ENCODE results near the gene IL27RA.

IL27RA gene

DNA sequence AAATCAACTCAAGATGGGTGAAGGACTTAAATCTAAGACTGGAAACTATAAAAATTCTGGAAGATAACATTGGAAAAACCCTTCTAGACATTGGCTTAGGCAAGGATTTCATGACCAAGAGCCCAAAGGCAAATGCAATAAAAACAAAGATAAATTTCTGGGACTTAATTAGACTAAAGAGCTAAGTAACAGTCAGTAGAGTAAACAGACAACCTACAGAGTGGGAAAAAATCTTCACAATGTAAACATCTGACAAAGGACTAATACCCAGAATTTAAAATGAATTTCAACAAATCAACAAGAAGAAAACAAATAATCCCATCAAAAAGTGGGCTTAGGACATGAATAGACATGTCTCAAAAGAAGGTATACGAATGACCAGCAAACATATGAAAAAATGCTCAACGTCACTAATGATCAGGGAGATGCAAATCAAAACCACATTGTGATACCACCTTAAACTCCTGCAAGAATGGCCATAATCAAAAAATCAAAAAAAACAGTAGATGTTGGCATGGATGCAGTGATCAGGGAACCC lies 19.1 kb upstream of the IL27RA start:
- TF ChIP-seq TAF1 (IDR thresholded peaks at IDR 0.05; ENCODE audit: low read depth) (no peak), ZBTB7A (IDR thresholded peaks at IDR 0.05; ENCODE audit: low read depth) (no peak), TCF12 (IDR thresholded peaks at IDR 0.05; ENCODE audit: low read depth) (no peak), EGR1 (IDR thresholded peaks at IDR 0.05) (no peak), REST (IDR thresholded peaks at IDR 0.05; ENCODE audit: low read depth) (no peak), MAX (IDR thresholded peaks at IDR 0.05) (no peak), EP300 (IDR thresholded peaks at IDR 0.05; ENCODE audit: borderline replicate concordance) (no peak), TEAD4 (IDR thresholded peaks at IDR 0.05) (no peak), YY1 (IDR thresholded peaks at IDR 0.05; ENCODE audit: low read depth) (no peak), FOXM1 (IDR thresholded peaks at IDR 0.05; ENCODE audit: borderline replicate concordance, low read depth) (no peak), RAD21 (IDR thresholded peaks at IDR 0.05; ENCODE audit: low read depth) (no peak), CREB1 (IDR thresholded peaks at IDR 0.05; ENCODE audit: low read depth) (no peak), NFIC (IDR thresholded peaks at IDR 0.05) (no peak), CEBPB (IDR thresholded peaks at IDR 0.05) (no peak)
- TF ChIP-seq, protein P1, sequence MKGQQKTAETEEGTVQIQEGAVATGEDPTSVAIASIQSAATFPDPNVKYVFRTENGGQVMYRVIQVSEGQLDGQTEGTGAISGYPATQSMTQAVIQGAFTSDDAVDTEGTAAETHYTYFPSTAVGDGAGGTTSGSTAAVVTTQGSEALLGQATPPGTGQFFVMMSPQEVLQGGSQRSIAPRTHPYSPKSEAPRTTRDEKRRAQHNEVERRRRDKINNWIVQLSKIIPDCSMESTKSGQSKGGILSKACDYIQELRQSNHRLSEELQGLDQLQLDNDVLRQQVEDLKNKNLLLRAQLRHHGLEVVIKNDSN (IDR thresholded peaks at IDR 0.05), result no peak

DNA sequence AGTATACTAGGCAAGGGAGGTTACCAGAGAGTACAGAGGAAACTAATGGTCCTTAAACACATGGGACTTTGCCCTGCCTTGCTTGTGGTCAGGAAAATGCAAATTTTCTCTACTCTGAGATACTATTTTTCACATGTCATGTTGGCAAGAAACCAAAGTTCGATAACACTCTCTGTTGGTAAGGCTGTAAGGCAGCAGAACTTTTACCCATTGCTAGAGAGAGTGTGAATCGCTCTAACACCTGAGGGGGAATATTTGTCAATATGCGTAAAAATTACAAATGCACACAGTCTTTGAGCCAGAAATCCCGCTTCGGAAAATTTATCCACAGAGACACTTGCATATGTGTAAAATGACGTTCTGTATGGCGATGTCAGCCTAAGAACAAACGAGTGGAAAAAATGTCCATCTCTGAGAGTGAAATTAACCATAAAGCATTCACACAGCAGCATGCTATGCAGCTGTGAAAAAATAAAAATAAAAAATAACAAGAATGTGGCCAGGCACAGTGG lies 16.0 kb upstream of the IL27RA start:
- TF ChIP-seq REST (IDR thresholded peaks at IDR 0.05; ENCODE audit: low read depth) (no peak), YY1 (IDR thresholded peaks at IDR 0.05; ENCODE audit: low read depth) (no peak), EGR1 (IDR thresholded peaks at IDR 0.05) (no peak)
- TF ChIP-seq, protein P1 (IDR thresholded peaks at IDR 0.05), result no peak

DNA sequence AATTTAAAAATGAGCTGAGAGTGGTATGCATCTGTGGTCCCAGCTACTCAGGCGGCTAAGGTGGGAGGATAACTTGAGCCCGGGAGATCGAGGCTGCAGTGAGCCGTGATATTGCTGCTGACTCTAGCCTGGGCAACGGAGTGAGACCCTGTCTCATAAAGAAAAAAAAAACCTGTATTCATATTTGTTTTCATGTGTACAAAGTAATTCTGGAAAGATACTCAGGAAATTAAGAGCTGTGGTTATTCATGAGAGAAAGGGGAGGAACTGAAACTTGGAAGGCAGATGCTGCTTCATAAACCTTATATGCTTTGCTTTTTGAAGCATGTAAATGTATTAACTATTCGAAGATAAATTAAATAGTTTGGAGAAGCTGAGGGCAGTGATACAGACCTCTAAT lies 12.5 kb upstream of the IL27RA start:
- TF ChIP-seq ZBTB7A (IDR thresholded peaks at IDR 0.05; ENCODE audit: low read depth) (no peak), CEBPB (IDR thresholded peaks at IDR 0.05) (no peak), FOXM1 (IDR thresholded peaks at IDR 0.05; ENCODE audit: borderline replicate concordance, low read depth) (no peak), REST (IDR thresholded peaks at IDR 0.05; ENCODE audit: low read depth) (no peak), CREB1 (IDR thresholded peaks at IDR 0.05; ENCODE audit: low read depth) (no peak), YY1 (IDR thresholded peaks at IDR 0.05; ENCODE audit: low read depth) (no peak), NFIC (IDR thresholded peaks at IDR 0.05) (no peak), RAD21 (IDR thresholded peaks at IDR 0.05; ENCODE audit: low read depth) (no peak), EP300 (IDR thresholded peaks at IDR 0.05; ENCODE audit: borderline replicate concordance) (no peak), MAX (IDR thresholded peaks at IDR 0.05) (no peak), TEAD4 (IDR thresholded peaks at IDR 0.05) (no peak), EGR1 (IDR thresholded peaks at IDR 0.05) (no peak), TCF12 (IDR thresholded peaks at IDR 0.05; ENCODE audit: low read depth) (no peak), TAF1 (IDR thresholded peaks at IDR 0.05; ENCODE audit: low read depth) (no peak)
- TF ChIP-seq, protein P1 (IDR thresholded peaks at IDR 0.05), result no peak

DNA sequence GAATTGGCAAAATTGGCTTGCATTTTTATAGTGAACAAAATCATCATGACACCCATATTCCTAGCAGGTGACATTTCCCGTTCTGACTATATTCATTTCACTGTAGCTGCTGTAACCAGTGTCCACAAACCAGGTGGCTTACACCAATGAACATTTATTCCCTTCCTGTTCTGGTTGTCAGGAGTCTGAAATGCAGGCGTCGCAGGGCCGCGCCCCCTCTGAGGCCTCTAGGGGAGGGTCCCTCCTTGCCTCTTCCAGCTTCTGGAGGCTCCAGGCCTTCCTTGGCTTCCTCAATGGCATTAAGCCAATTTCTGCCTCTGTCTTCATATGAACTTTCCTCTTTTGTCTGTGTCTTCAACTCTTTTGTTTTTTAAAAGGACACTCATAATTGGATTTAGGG lies 10.1 kb upstream of the IL27RA start:
- TF ChIP-seq TEAD4 (IDR thresholded peaks at IDR 0.05) (no peak), ZBTB7A (IDR thresholded peaks at IDR 0.05; ENCODE audit: low read depth) (no peak), YY1 (IDR thresholded peaks at IDR 0.05; ENCODE audit: low read depth) (no peak), TAF1 (IDR thresholded peaks at IDR 0.05; ENCODE audit: low read depth) (no peak), CREB1 (IDR thresholded peaks at IDR 0.05; ENCODE audit: low read depth) (no peak), REST (IDR thresholded peaks at IDR 0.05; ENCODE audit: low read depth) (no peak), CEBPB (IDR thresholded peaks at IDR 0.05) (no peak), MAX (IDR thresholded peaks at IDR 0.05) (no peak), TCF12 (IDR thresholded peaks at IDR 0.05; ENCODE audit: low read depth) (no peak), FOXM1 (IDR thresholded peaks at IDR 0.05; ENCODE audit: borderline replicate concordance, low read depth) (no peak), NFIC (IDR thresholded peaks at IDR 0.05) (no peak), EGR1 (IDR thresholded peaks at IDR 0.05) (no peak), EP300 (IDR thresholded peaks at IDR 0.05; ENCODE audit: borderline replicate concordance) (no peak), RAD21 (IDR thresholded peaks at IDR 0.05; ENCODE audit: low read depth) (no peak)
- TF ChIP-seq, protein P1 (IDR thresholded peaks at IDR 0.05), result no peak
